Caco-2 (cell line): Measurements from ENCODE around the gene KCNIP4. TPM values are rescaled to one million over a fixed set of nuclear protein-coding genes. Genes with fewer than 3 reads are reported as not detected.

Experiments
- BruUV-seq: library from RNA; stranded (reverse); fragments of 400-500 nt; replicated peaks from 2 replicates; lab custom pipeline; 2021; lab: Mats Ljungman, UMichigan
- CTCF ChIA-PET: fragments of 300-600 bp; sonication (Branson Sonifier 250); formaldehyde crosslinking; loops from one replicate; lab custom pipeline; 2022; ENCODE audit warnings: antibody characterized with exemption; lab: Charles Lee
- POLR2A ChIA-PET: fragments of 300-600 bp; sonication (Branson Sonifier 250); formaldehyde crosslinking; loops from one replicate; lab custom pipeline; 2022; ENCODE audit warnings: antibody characterized with exemption; lab: Charles Lee
- DNase-seq, 2 experiments: peaks; one replicate each; pipeline versions ENCODE4 v3.0.0 to v3.0.0-alpha.2; 2020 to 2022
- H3K27me3 ChIP-seq: replicated peaks from 2 replicates; pipeline ENCODE4 v1.6.0; 2011; ENCODE audit warnings: low read length; ENCODE audit not compliant: control insufficient read depth, insufficient read depth
- H3K36me3 ChIP-seq: 2 replicates; pipeline ENCODE4 v1.5.1; 2011; ENCODE audit warnings: low read length; ENCODE audit not compliant: control insufficient read depth, insufficient read depth
- H3K4me1 ChIP-seq: fragments of 250-450 bp; sonication (Bioruptor Pico); 2 replicates; pipeline ENCODE4 v1.5.1; 2020; ENCODE audit warnings: mild to moderate bottlenecking
- H3K4me3 ChIP-seq: 2 replicates; pipeline ENCODE4 v1.5.1; 2011; ENCODE audit warnings: low read depth, mild to moderate bottlenecking, control low read depth, low read length
- H3K9me3 ChIP-seq: fragments of 250-450 bp; sonication (Bioruptor Pico); 2 replicates; pipeline ENCODE4 v1.5.1; 2020; ENCODE audit warnings: mild to moderate bottlenecking, moderate library complexity
- H3K27ac Mint-ChIP-seq: one replicate; pipeline ENCODE4 v1.8.0; 2022; ENCODE audit warnings: mixed read lengths; ENCODE audit not compliant: unreplicated experiment
- H3K27me3 Mint-ChIP-seq: one replicate; pipeline ENCODE4 v1.8.0; 2022; ENCODE audit warnings: mixed read lengths; ENCODE audit not compliant: insufficient read depth, unreplicated experiment
- H3K36me3 Mint-ChIP-seq: one replicate; pipeline ENCODE4 v1.8.0; 2022; ENCODE audit warnings: mild to moderate bottlenecking, mixed read lengths; ENCODE audit not compliant: insufficient read depth, unreplicated experiment
- H3K4me1 Mint-ChIP-seq: one replicate; pipeline ENCODE4 v1.8.0; 2022; ENCODE audit warnings: low read depth, mixed read lengths; ENCODE audit not compliant: unreplicated experiment
- H3K4me3 Mint-ChIP-seq: one replicate; pipeline ENCODE4 v1.8.0; 2022; ENCODE audit warnings: mild to moderate bottlenecking, moderate library complexity, mixed read lengths; ENCODE audit not compliant: unreplicated experiment
- H3K9me3 Mint-ChIP-seq: one replicate; pipeline ENCODE4 v1.8.0; 2022; ENCODE audit warnings: mixed read lengths; ENCODE audit not compliant: unreplicated experiment
- intact Hi-C: fragments of 100-400 bp; cut with micrococcal nuclease; formaldehyde crosslinking; loops from one replicate; pipeline ENCODE4 v1.10.0; 2022; ENCODE audit not compliant: unreplicated experiment
- total RNA-seq: library from RNA; stranded (reverse); gene quantifications from 2 replicates; pipeline ENCODE4 v1.2.3, GENCODE V29; 2022
- TF ChIP-seq, protein P1 (sequence below), 2 experiments: fragments of 200-600 bp in 1 of 2; IDR thresholded peaks; 1 replicate in 1 of 2; 2 replicates in 1 of 2; pipeline versions ENCODE4 v1.5.1 to v1.8.0; 2011 to 2022; ENCODE audit warnings: antibody characterized with exemption in 1 of 2, control low read depth in 1 of 2, inconsistent platforms in 1 of 2, low read depth in 1 of 2, low read length in 1 of 2, mild to moderate bottlenecking in 1 of 2, moderate library complexity in 1 of 2; ENCODE audit not compliant: insufficient read depth in 1 of 2, severe bottlenecking in 1 of 2, unreplicated experiment in 1 of 2

Gene KCNIP4
- total RNA-seq, 1 experiment from 2014 or later, result not detected

GRCh38 chr4:21077967-21078366, 870.6 kb downstream of the KCNIP4 start:
- Mint-ChIP-seq H3K4me1 (no peaks in the 10 kb centered on the region), H3K27ac (no peak overlapping the region), H3K9me3 (no peaks in the 10 kb centered on the region), H3K36me3 (no peaks in the 10 kb centered on the region), H3K4me3 (no peak overlapping the region), H3K27me3 (no peaks in the 10 kb centered on the region)
- no peak overlapping the region for H3K4me3 ChIP-seq
- POLR2A ChIA-PET, result no interaction called here
- H3K4me1 ChIP-seq, result no peaks in the 10 kb centered on the region
- H3K27me3 ChIP-seq, result no peaks in the 10 kb centered on the region
- H3K9me3 ChIP-seq, result no peaks in the 10 kb centered on the region
- DNase-seq, result no peak
- CTCF ChIA-PET, result no interaction called here
- H3K36me3 ChIP-seq, result no peaks in the 10 kb centered on the region
- TF ChIP-seq, protein P1, sequence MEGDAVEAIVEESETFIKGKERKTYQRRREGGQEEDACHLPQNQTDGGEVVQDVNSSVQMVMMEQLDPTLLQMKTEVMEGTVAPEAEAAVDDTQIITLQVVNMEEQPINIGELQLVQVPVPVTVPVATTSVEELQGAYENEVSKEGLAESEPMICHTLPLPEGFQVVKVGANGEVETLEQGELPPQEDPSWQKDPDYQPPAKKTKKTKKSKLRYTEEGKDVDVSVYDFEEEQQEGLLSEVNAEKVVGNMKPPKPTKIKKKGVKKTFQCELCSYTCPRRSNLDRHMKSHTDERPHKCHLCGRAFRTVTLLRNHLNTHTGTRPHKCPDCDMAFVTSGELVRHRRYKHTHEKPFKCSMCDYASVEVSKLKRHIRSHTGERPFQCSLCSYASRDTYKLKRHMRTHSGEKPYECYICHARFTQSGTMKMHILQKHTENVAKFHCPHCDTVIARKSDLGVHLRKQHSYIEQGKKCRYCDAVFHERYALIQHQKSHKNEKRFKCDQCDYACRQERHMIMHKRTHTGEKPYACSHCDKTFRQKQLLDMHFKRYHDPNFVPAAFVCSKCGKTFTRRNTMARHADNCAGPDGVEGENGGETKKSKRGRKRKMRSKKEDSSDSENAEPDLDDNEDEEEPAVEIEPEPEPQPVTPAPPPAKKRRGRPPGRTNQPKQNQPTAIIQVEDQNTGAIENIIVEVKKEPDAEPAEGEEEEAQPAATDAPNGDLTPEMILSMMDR (IDR thresholded peaks at IDR 0.05; ENCODE audit: insufficient read depth in 1 of 2, low read depth in 1 of 2, low read length in 1 of 2, severe bottlenecking in 1 of 2, unreplicated experiment in 1 of 2), result no peak
- BruUV-seq, result no TSS peak
- intact Hi-C loops, result no loop called here

GRCh38 chr4:21067351-21067750, 881.2 kb downstream of the KCNIP4 start:
- no TSS peak for BruUV-seq
- TF ChIP-seq, protein P1 (IDR thresholded peaks at IDR 0.05; ENCODE audit: insufficient read depth in 1 of 2, low read depth in 1 of 2, low read length in 1 of 2, severe bottlenecking in 1 of 2, unreplicated experiment in 1 of 2), result no peak

GRCh38 chr4:21061902-21062301, 886.7 kb downstream of the KCNIP4 start:
- Mint-ChIP-seq H3K27ac (no peak overlapping the region), H3K4me1 (no peaks in the 10 kb centered on the region), H3K4me3 (no peak overlapping the region), H3K9me3 (no peaks in the 10 kb centered on the region), H3K36me3 (no peaks in the 10 kb centered on the region), H3K27me3 (no peaks in the 10 kb centered on the region)
- POLR2A ChIA-PET, result no interaction called here
- intact Hi-C loops, result no loop called here
- H3K27me3 ChIP-seq, result no peaks in the 10 kb centered on the region
- DNase-seq, result no peak
- BruUV-seq, result no TSS peak
- H3K9me3 ChIP-seq, result no peaks in the 10 kb centered on the region
- H3K36me3 ChIP-seq, result no peaks in the 10 kb centered on the region
- no peak overlapping the region for H3K4me3 ChIP-seq
- CTCF ChIA-PET, result no interaction called here
- H3K4me1 ChIP-seq, result no peaks in the 10 kb centered on the region
- TF ChIP-seq, protein P1 (IDR thresholded peaks at IDR 0.05; ENCODE audit: insufficient read depth in 1 of 2, low read depth in 1 of 2, low read length in 1 of 2, severe bottlenecking in 1 of 2, unreplicated experiment in 1 of 2), result no peak

More at GRCh38 chr4:21067351-21067750, 881.2 kb downstream of the KCNIP4 start:
- Mint-ChIP-seq H3K4me1 (no peaks in the 10 kb centered on the region), H3K9me3 (no peaks in the 10 kb centered on the region), H3K27ac (no peak overlapping the region), H3K27me3 (no peaks in the 10 kb centered on the region), H3K36me3 (no peaks in the 10 kb centered on the region), H3K4me3 (no peak overlapping the region)
- H3K9me3 ChIP-seq, result no peaks in the 10 kb centered on the region
- no peaks in the 10 kb centered on the region for H3K4me1 ChIP-seq
- no peaks in the 10 kb centered on the region for H3K36me3 ChIP-seq
- intact Hi-C loops, result no loop called here
- H3K27me3 ChIP-seq, result no peaks in the 10 kb centered on the region
- POLR2A ChIA-PET, result no interaction called here
- H3K4me3 ChIP-seq, result no peak overlapping the region
- DNase-seq, result no peak
- CTCF ChIA-PET, result no interaction called here
